H7 (cell line): ENCODE measurements around the gene A3GALT2. TPM values are rescaled to one million over a fixed set of nuclear protein-coding genes. Genes with fewer than 3 reads are reported as not detected.

ENCODE experiments used
- DNase-seq: peaks from one replicate; pipeline ENCODE4 v3.0.0; 2012
- H3K27me3 ChIP-seq: 2 replicates; pipeline ENCODE4 v1.6.0; 2011; ENCODE audit warnings: mild to moderate bottlenecking, low read length; ENCODE audit not compliant: control insufficient read depth, insufficient read depth
- H3K36me3 ChIP-seq: replicated peaks from 2 replicates; pipeline ENCODE4 v1.5.1; 2011; ENCODE audit warnings: low read length; ENCODE audit not compliant: control insufficient read depth, insufficient read depth
- H3K4me3 ChIP-seq: 2 replicates; pipeline ENCODE4 v1.5.1; 2011; ENCODE audit warnings: low read depth, mild to moderate bottlenecking, control low read depth, low read length, moderate library complexity; ENCODE audit not compliant: insufficient read depth
- total RNA-seq: library from RNA; depleted of rRNA; stranded (reverse); fragments of >200 nt; shearing (Covaris generic); gene quantifications from 2 replicates; pipeline ENCODE4 v1.2.3, GENCODE V29; 2014; rRNA removed

The A3GALT2 gene
- total RNA-seq: not detected in 2 replicates

GRCh38 chr1:33320619-33321165 lies at the start of gene A3GALT2:
Gene A3GALT2, minus strand, starts transcription at chr1:33321098. Its CDS starts 0 bp downstream, at chr1:33321098.
- Histone ChIP-seq H3K27me3 (peaks cover 2% of the 10 kb centered on the region; the same call in 1 of the 2 replicates), H3K36me3 (no peaks in the 10 kb centered on the region), H3K4me3 (no peak within 1 kb of the TSS)
- DNase-seq: no peak

DNA sequence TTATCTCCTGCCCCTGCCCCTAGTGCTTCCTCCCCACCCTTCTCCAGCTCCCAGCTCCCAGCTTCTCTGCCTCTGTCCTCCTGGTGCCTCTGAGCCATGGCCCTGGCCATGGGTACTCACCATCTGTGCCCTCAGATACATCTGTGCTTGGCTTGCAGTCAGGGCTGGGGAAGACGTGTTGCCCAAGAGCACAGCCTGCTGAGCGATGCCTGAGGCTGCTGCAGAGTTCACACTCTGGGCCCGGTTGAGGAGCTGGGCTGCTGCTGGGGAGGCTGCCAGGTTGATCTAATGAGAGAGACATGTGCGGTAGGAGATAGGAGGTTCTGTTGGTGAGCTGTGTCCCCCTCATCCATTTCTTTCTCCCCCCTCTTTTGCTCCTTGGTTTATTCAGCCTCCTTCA lies 49.4 kb upstream of the A3GALT2 start:
- H3K27me3 ChIP-seq: peaks cover 2% of the 10 kb centered on the region; the same call in 1 of the 2 replicates
- no peak for DNase-seq
- no peaks in the 10 kb centered on the region for H3K36me3 ChIP-seq

DNA sequence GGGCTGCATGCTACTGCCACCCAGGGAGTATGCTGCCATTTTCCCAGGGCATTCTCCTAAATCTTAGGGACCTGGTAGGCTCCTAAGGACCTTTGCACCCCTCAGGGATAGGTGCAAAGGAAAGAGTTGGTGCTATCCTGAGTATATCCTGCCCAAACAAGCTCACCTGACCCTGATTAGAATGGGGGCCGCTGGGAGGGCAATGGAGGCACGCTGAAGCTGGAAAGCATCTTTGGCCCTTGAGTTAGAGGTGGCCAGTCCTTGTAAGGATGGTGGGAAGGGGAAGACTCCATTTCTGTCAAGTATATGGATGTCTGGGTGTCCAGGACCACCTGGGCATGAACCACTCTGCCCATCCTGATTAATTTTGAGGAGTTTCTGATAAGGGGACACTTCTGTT lies 48.9 kb upstream of the A3GALT2 start:
- Histone ChIP-seq H3K27me3 (peaks cover 2% of the 10 kb centered on the region; the same call in 1 of the 2 replicates), H3K36me3 (no peaks in the 10 kb centered on the region), H3K4me3 (no peak overlapping the region)
- no peak for DNase-seq

More for the DNA sequence above, 49.4 kb upstream of the A3GALT2 start:
- H3K4me3 ChIP-seq: no peak overlapping the region

DNA sequence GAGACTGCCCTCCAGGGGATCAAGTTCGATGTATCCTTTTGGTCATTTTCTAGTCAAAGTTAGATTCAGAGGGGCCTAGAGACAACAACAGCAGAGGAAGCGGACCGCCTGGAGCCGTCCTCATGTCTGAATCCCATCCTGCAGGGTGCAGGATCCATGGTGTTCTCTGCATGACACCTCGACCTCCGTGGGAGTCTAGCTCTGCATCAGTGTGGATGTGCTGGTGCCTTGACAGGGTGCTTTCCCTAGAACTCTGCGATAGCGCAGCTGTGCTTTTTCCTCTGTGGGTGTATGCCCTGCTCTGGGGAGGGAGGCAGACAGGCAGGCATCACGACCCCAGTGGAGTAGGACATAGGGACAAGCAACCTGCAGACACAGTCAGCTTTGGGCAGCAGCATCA lies 48.2 kb upstream of the A3GALT2 start:
- H3K36me3 ChIP-seq: no peaks in the 10 kb centered on the region
- H3K27me3 ChIP-seq: peaks cover 2% of the 10 kb centered on the region; the same call in 1 of the 2 replicates

GRCh38 chr1:33368431-33368830 lies 47.5 kb upstream of the A3GALT2 start:
- peak; percentile 49 for DNase-seq
- H3K4me3 ChIP-seq: no peak overlapping the region
- H3K27me3 ChIP-seq: peaks cover 2% of the 10 kb centered on the region; the same call in 1 of the 2 replicates
- no peaks in the 10 kb centered on the region for H3K36me3 ChIP-seq

More for the DNA sequence above, 48.2 kb upstream of the A3GALT2 start:
- H3K4me3 ChIP-seq: no peak overlapping the region
- DNase-seq: no peak

DNA sequence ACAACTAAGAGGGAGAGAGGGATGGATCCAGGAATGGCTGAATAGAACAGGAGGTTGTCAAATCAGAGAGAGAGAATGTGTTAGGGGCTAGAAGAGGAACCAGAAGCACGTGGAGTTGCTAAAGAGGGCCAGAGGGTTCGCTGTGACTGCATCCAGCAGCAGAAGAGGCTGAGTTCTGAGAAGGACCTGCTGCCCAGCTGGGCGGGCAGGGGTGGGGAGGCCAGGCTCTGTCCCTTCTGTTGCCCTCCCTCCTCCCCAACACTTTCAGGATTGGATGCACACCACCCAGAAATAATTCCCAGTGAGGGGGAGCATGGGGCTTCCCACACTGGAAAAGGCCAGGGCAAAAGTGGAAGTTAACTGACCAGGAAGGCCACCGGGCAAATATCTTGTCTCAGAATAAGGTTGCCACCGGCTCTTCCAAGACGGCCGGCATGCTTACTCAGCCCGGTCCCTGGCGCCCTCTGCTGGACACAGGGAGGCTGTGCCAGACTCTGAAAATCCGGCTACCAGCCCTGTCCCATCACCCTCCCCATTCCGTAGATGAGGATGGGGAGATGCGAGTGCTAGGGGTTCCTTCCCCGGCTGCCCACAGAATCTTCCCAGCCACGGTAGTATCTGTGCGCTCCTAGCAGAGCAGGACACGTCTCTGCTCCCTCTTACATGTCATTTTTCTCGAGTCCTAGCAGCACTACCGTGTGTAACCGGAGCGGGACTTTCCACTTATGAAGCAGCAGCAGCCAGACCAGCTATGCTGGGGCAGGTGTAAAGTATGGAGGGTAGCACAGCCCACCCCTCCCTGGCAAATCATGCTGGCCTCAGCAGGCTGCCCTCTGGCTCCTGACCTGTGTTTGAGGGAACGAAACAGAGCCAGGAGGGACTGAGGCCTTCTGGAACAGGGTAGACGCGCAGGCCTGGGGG lies 46.8 kb upstream of the A3GALT2 start:
- no peak overlapping the region for H3K4me3 ChIP-seq
- peaks cover 2% of the 10 kb centered on the region; the same call in 1 of the 2 replicates for H3K27me3 ChIP-seq
- no peaks in the 10 kb centered on the region for H3K36me3 ChIP-seq
- DNase-seq: peak; percentile 95

- no peak overlapping the region for H3K4me3 ChIP-seq
- DNase-seq: no peak
- H3K27me3 ChIP-seq: peaks cover 2% of the 10 kb centered on the region; the same call in 1 of the 2 replicates
- no peaks in the 10 kb centered on the region for H3K36me3 ChIP-seq
Observed at GRCh38 chr1:33366762-33367484, 46.0 kb upstream of the A3GALT2 start.

- Histone ChIP-seq H3K36me3 (no peaks in the 10 kb centered on the region), H3K27me3 (peaks cover 2% of the 10 kb centered on the region; the same call in 1 of the 2 replicates), H3K4me3 (no peak overlapping the region)
- DNase-seq: no peak
Observed at GRCh38 chr1:33365560-33365997, 44.7 kb upstream of the A3GALT2 start.

DNA sequence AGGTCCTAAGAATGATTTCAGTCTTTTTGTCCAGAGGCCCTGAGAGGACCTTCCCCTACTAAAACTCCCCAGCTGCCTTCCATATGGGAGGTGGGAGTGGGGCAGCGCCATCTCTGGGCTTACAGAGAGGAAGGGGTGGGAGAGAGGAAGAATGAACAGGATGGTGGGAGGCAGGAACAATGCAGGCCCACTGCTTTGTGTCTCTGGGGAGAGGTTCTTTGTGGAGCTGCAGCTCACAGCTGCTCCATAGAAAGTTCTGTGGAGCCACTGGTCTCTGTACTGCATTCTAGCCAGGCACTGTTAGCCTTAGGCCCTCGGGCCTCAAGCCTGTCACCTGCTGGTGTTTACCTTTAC lies 43.6 kb upstream of the A3GALT2 start:
- no peak overlapping the region for H3K4me3 ChIP-seq
- H3K27me3 ChIP-seq: peaks cover 2% of the 10 kb centered on the region; the same call in 1 of the 2 replicates
- H3K36me3 ChIP-seq: no peaks in the 10 kb centered on the region
- DNase-seq: peak; percentile 53

DNA sequence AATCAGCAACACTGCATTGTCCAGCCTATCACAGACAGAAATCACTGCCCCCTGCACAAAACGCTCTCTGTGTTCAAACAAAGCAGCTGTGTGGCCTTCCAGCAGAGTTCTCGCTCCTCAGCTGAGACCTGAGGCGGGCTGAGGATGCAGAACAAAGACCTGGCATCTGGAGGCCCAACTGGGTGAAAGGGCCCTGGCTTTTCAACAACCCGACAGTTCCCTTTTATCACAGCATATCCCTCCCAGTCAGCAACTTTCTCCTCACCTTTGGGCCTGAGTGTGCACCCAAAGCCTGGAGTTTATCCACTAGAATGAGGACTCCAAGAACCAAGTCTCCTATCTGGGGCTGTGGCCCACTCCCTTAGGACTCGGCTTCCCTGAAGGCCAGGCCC lies 42.6 kb upstream of the A3GALT2 start:
- Histone ChIP-seq H3K27me3 (peaks cover 2% of the 10 kb centered on the region; the same call in 1 of the 2 replicates), H3K4me3 (no peak overlapping the region), H3K36me3 (no peaks in the 10 kb centered on the region)
- DNase-seq: no peak

GRCh38 chr1:33363021-33363420 lies 42.1 kb upstream of the A3GALT2 start:
- H3K4me3 ChIP-seq: no peak overlapping the region
- H3K27me3 ChIP-seq: peaks cover 2% of the 10 kb centered on the region; the same call in 1 of the 2 replicates
- DNase-seq: no peak
- H3K36me3 ChIP-seq: no peaks in the 10 kb centered on the region

DNA sequence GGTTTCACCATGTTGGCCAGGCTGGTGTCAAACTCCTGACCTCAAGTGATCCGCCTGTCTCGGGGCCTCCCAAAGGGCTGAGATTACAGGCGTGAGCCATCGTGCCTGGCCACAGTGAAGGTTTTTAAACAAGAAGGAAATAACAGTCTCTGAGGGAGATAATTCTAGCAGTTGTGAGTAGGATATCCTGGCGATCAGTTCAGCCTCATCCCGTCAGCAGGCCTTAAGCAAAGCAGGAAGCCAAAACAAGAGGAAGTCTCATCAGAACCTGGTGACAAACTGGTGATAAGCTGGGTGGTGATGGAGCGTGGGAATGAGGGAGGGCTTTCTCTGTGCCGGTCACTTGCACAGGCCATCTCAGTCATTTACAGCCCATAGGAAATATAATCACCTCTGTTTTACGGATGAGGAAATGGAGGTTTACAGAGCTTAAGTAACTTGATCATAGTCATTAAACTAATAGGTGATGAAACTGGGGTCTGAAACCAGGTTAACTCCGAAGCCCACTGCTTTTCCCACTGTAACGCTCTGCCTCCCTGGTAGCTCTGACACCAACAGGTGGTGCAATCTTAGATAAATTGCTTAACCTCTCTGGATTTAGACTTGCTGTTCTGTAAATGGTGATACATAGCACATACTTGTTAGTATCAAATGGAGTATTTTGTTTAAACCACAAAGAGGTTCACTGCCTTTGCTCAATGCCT lies 40.8 kb upstream of the A3GALT2 start:
- Histone ChIP-seq H3K27me3 (peaks cover under 1% of the 10 kb centered on the region; the same call in 1 of the 2 replicates), H3K36me3 (no peaks in the 10 kb centered on the region), H3K4me3 (no peak overlapping the region)
- no peak for DNase-seq

DNA sequence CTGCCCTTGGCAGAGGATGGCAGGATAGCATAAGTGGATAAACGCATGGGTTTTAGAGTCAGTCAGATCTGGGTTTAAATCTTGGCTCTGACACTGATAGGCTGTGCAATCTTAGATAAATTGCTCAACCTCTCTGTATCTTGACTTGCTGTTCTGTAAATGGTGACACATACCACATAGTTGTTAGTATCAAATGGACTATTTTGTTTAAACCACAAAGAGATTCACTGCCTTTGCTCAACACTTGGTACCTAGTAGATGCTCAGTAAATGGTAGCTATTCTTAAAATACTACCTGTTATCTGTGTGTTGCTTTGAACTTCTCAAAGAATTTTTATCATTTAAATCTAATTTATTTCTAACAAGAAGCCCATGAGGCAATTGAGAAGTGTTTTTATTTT lies 39.5 kb upstream of the A3GALT2 start:
- Histone ChIP-seq H3K4me3 (no peak overlapping the region), H3K27me3 (no peaks in the 10 kb centered on the region; the same call in 1 of the 2 replicates), H3K36me3 (no peaks in the 10 kb centered on the region)
- DNase-seq: no peak

DNA sequence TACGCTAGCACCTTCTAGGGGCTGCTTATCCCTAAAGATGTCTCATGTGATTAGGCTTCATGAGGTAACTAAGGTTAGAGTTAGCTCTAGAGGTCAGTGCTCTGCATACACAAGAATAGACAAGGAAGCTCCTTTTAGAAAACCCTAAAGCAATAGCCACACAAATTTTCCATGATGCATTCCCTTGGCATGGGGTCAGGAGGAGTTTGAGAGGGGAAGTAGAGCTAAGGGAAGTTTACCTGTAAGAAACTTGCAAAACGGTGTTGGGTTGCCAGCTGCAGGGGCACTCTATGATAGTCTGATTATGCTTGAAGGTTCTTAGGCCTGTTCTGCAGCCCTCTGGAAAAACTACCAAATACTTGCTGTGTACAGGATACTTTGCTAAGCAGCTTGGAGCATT lies 39.0 kb upstream of the A3GALT2 start:
- no peak for DNase-seq
- Histone ChIP-seq H3K27me3 (no peaks in the 10 kb centered on the region; the same call in 1 of the 2 replicates), H3K36me3 (no peaks in the 10 kb centered on the region), H3K4me3 (no peak overlapping the region)
